Tibial nerve (tissue), 4 donors: ENCODE data around the gene LRRN2. TPM values are rescaled to one million over a fixed set of nuclear protein-coding genes. Genes with fewer than 3 reads are reported as not detected.

Experiments
- DNase-seq, 2 donors: peaks; one replicate each; pipeline ENCODE4 v3.0.0-alpha.2; 2019; ENCODE audit warnings: low spot score in 2 of 2
- H3K27ac ChIP-seq, 4 donors: fragments of 200-600 bp; sonication (generic) in 3 of 4; one replicate each; pipeline ENCODE4 v1.5.1; 2017 to 2019; ENCODE audit warnings: mild to moderate bottlenecking in 1 of 4
- H3K27me3 ChIP-seq, 2 donors: fragments of 200-600 bp; sonication (generic) in 1 of 2; one replicate each; pipeline versions ENCODE4 v1.5.1 to v1.6.0; 2017 to 2019
- H3K36me3 ChIP-seq, 3 donors: fragments of 200-600 bp; sonication (generic); one replicate each; pipeline ENCODE4 v1.5.1; 2018 to 2019
- H3K4me1 ChIP-seq, 4 donors: fragments of 200-600 bp; sonication (generic) in 3 of 4; one replicate each; pipeline ENCODE4 v1.5.1; 2017 to 2019
- H3K4me3 ChIP-seq, 4 donors: fragments of 200-600 bp; sonication (generic) in 3 of 4; one replicate each; pipeline ENCODE4 v1.5.1; 2017 to 2019; ENCODE audit warnings: mild to moderate bottlenecking in 1 of 4, moderate library complexity in 1 of 4
- H3K9me3 ChIP-seq, 4 donors: fragments of 200-600 bp; sonication (generic) in 3 of 4; one replicate each; pipeline ENCODE4 v1.5.1; 2017 to 2019
- CTCF ChIP-seq, 5 experiments: fragments of 200-600 bp in 3 of 5; fragments of 450-650 bp in 2 of 5; sonication (generic) in 3 of 5; IDR thresholded peaks; one replicate each; pipeline ENCODE4 v1.5.1; 2016 to 2019; ENCODE audit warnings: antibody characterized with exemption in 5 of 5, mild to moderate bottlenecking in 3 of 5, moderate library complexity in 2 of 5
- EP300 ChIP-seq, 2 donors: sonication (generic); formaldehyde crosslinking; IDR thresholded peaks; one replicate each; pipeline ENCODE4 v1.6.1; 2017; ENCODE audit warnings: antibody characterized with exemption in 2 of 2, mild to moderate bottlenecking in 1 of 2
- POLR2A ChIP-seq, 2 donors: fragments of 450-650 bp; IDR thresholded peaks; one replicate each; pipeline ENCODE4 v1.6.1; 2017; ENCODE audit warnings: antibody characterized with exemption in 2 of 2, mild to moderate bottlenecking in 2 of 2, moderate library complexity in 2 of 2
- whole genome bisulfite sequencing, 2 donors: methylation state at CpG; one replicate each; pipeline ENCODE4 v1.1.5; 2018; 5-methylcytosine and 5-hydroxymethylcytosine counted together
- total RNA-seq, 4 donors: library from RNA; depleted of rRNA; stranded (reverse); fragments of >200 nt; gene quantifications; one replicate each; pipeline ENCODE4 v1.1.0, GENCODE V29; 2016

Gene LRRN2
- total RNA-seq, 4 donors from 2014 or later: 3.6 to 22.9 (median 14.5) TPM

GRCh38 chr1:204678721-204679475 is 6.6 kb downstream of the LRRN2 start:
- 66 to 67% methylated on average over 7 of the region's 7 CpGs for WGBS, 2 donors
- no peak for DNase-seq
- peaks cover 0 to 6% (median 0%) of the 10 kb centered on the region in 4 donors for H3K4me1 ChIP-seq

GRCh38 chr1:204677864-204678263 is 7.7 kb downstream of the LRRN2 start:
- no peaks in the 10 kb centered on the region for H3K9me3 ChIP-seq
- TF ChIP-seq EP300 (IDR thresholded peaks at IDR 0.05): no peak
- TF ChIP-seq POLR2A (IDR thresholded peaks at IDR 0.05): no peak
- no peak for TF ChIP-seq CTCF (IDR thresholded peaks at IDR 0.05)
- DNase-seq: no peak
- H3K36me3 ChIP-seq: no peaks in the 10 kb centered on the region
- H3K27ac ChIP-seq: no peak overlapping the region
- H3K4me3 ChIP-seq: no peak overlapping the region
- WGBS, 2 donors: 67 to 69% methylated on average over 9 of the region's 9 CpGs
- no peaks in the 10 kb centered on the region for H3K27me3 ChIP-seq
- H3K4me1 ChIP-seq: no peaks in the 10 kb centered on the region

More at GRCh38 chr1:204678721-204679475, 6.6 kb downstream of the LRRN2 start:
- Histone ChIP-seq H3K36me3 (no peaks in the 10 kb centered on the region), H3K9me3 (no peaks in the 10 kb centered on the region), H3K4me3 (no peak overlapping the region), H3K27me3 (no peaks in the 10 kb centered on the region), H3K27ac (no peak overlapping the region)
- TF ChIP-seq POLR2A (IDR thresholded peaks at IDR 0.05): no peak
- TF ChIP-seq CTCF (IDR thresholded peaks at IDR 0.05): no peak
- no peak for TF ChIP-seq EP300 (IDR thresholded peaks at IDR 0.05)

- Histone ChIP-seq H3K4me1 (no peaks in the 10 kb centered on the region), H3K27ac (no peak overlapping the region), H3K36me3 (no peaks in the 10 kb centered on the region), H3K9me3 (no peaks in the 10 kb centered on the region), H3K27me3 (no peaks in the 10 kb centered on the region), H3K4me3 (no peak overlapping the region)
- DNase-seq: no peak
- TF ChIP-seq POLR2A (IDR thresholded peaks at IDR 0.05) (no peak), EP300 (IDR thresholded peaks at IDR 0.05) (no peak)
- 91 to 94% methylated on average over 2 of the region's 2 CpGs for WGBS, 2 donors
These were observed 9.5 kb downstream of the LRRN2 start for GRCh38 chr1:204676043-204676442.

GRCh38 chr1:204673909-204674649 is 11.5 kb downstream of the LRRN2 start:
- DNase-seq: no peak
- Histone ChIP-seq H3K27ac (no peak overlapping the region), H3K9me3 (no peaks in the 10 kb centered on the region), H3K4me1 (peaks cover 0 to 9% (median 2%) of the 10 kb centered on the region in 4 donors), H3K4me3 (no peak overlapping the region), H3K36me3 (no peaks in the 10 kb centered on the region), H3K27me3 (no peaks in the 10 kb centered on the region)
- TF ChIP-seq POLR2A (IDR thresholded peaks at IDR 0.05) (no peak), CTCF (IDR thresholded peaks at IDR 0.05) (no peak), EP300 (IDR thresholded peaks at IDR 0.05) (no peak)
- 32 to 67% methylated on average over 3 to 8 of the region's 8 CpGs for WGBS, 2 donors

- no peaks in the 10 kb centered on the region for H3K9me3 ChIP-seq
- no peaks in the 10 kb centered on the region for H3K27me3 ChIP-seq
- H3K36me3 ChIP-seq: no peaks in the 10 kb centered on the region
- TF ChIP-seq EP300 (IDR thresholded peaks at IDR 0.05): no peak
- no peak for TF ChIP-seq CTCF (IDR thresholded peaks at IDR 0.05)
- TF ChIP-seq POLR2A (IDR thresholded peaks at IDR 0.05): no peak
- H3K27ac ChIP-seq: no peak overlapping the region
- H3K4me3 ChIP-seq: no peak overlapping the region
- peaks cover 0 to 9% (median 2%) of the 10 kb centered on the region in 4 donors for H3K4me1 ChIP-seq
- WGBS, 2 donors: 81 to 90% methylated on average over 2 of the region's 2 CpGs
- DNase-seq: no peak
These were observed 12.3 kb downstream of the LRRN2 start for GRCh38 chr1:204673209-204673608.
